ENCODE results near the gene XG. TPM values are rescaled to one million over a fixed set of nuclear protein-coding genes. Genes with fewer than 3 reads are reported as not detected.
"Not testable (repeated sequence)": the region's sequence is repeated elsewhere in the genome, so short reads cannot be mapped to it uniquely, and the experiment has no call there.

The XG gene
- total RNA-seq, result not detected in 2 replicates

DNA sequence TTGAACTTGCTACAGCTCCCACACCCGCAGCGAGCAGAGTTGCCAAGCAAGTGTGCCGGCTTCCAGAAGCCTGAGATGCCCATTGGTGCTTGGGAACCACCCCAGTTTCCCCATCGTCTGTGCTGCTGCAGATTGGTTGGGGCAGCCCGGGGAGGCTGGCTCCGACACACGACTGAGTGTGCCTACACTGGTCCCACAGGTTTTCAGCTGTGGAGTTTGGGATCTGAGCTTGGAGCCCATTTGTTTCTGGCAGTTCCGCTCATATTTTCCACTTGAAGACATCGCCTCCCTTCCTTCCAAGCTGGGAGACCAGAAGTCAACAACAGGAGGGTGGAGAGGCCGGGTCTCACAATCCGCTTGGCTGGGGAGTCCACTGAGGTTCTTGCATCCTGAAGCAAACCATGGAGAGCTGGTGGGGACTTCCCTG is at the start of gene XG:
Gene XG (plus strand): TSS at position 167 of the 427 bp plus-strand sequence. CDS start 235 bp downstream, at position 402.
- POLR2A ChIA-PET; H3K4me1 Mint-ChIP-seq; DNase-seq; H3K4me3 Mint-ChIP-seq; intact Hi-C loops (cut with micrococcal nuclease); ATAC-seq (ENCODE audit: low read depth); CTCF ChIA-PET; H3K9me3 Mint-ChIP-seq; H3K27ac Mint-ChIP-seq; H3K27me3 Mint-ChIP-seq; H3K36me3 Mint-ChIP-seq (ENCODE audit: low read depth): not testable (repeated sequence)

GRCh38 chrX:2703991-2704369 is 47.9 kb upstream of the XG start:
- ChIA-PET CTCF (no interaction called here), POLR2A (no interaction called here)
- Mint-ChIP-seq H3K9me3 (no peaks in the 10 kb centered on the region), H3K4me3 (no peak overlapping the region), H3K27me3 (no peaks in the 10 kb centered on the region), H3K36me3 (ENCODE audit: low read depth) (peaks cover 14% of the 10 kb centered on the region), H3K27ac (no peak overlapping the region), H3K4me1 (peaks cover 82% of the 10 kb centered on the region)
- ATAC-seq (ENCODE audit: low read depth), result no peak
- no peak for DNase-seq
- TF ChIP-seq CTCF (IDR thresholded peaks at IDR 0.05), result no peak
- intact Hi-C loops (cut with micrococcal nuclease), result no loop called here

- peaks cover 11% of the 10 kb centered on the region for H3K36me3 Mint-ChIP-seq (ENCODE audit: low read depth)
- H3K4me3 Mint-ChIP-seq, result no peak overlapping the region
- intact Hi-C loops (cut with micrococcal nuclease), result loop anchor here (5.0 kb wide), 2 partner anchors 48 to 107 kb away; no protein-coding TSS in a partner anchor
- H3K4me1 Mint-ChIP-seq, result peaks cover 85% of the 10 kb centered on the region
- H3K27ac Mint-ChIP-seq, result no peak overlapping the region
- DNase-seq (no peak), ATAC-seq (ENCODE audit: low read depth) (no peak)
- no peaks in the 10 kb centered on the region for H3K27me3 Mint-ChIP-seq
- no peak for TF ChIP-seq CTCF (IDR thresholded peaks at IDR 0.05)
- POLR2A ChIA-PET, result no interaction called here
- CTCF ChIA-PET, result no interaction called here
- no peaks in the 10 kb centered on the region for H3K9me3 Mint-ChIP-seq
Measured at GRCh38 chrX:2705046-2705832, 46.6 kb upstream of the XG start.

DNA sequence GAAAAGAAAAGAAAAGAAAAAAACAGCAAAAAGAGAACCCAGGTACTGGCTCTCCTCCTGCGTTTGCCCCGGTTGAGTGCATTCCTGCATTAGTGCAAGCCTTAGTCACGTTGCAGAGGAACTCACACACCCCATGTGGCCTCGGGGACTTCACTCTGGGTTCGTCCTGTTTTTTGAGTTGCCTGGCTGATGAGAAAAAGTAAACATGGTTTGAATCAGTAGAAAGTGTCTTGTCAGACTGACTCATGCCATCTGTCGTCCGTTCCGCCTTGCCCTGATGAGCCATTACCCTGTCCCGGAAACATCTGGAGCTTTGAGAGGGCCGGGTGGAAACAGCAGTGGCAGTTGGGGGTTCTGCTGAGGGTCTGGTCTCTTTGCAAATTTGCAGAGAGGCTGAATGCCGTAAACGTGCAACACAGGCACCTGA is 44.5 kb upstream of the XG start:
- no peak for TF ChIP-seq CTCF (IDR thresholded peaks at IDR 0.05)
- peaks cover 10% of the 10 kb centered on the region for H3K36me3 Mint-ChIP-seq (ENCODE audit: low read depth)
- H3K27me3 Mint-ChIP-seq, result no peaks in the 10 kb centered on the region
- no peaks in the 10 kb centered on the region for H3K9me3 Mint-ChIP-seq
- peak; percentile 90 for ATAC-seq (ENCODE audit: low read depth)
- ChIA-PET CTCF (no interaction called here), POLR2A (no interaction called here)
- H3K4me1 Mint-ChIP-seq, result peaks cover 71% of the 10 kb centered on the region
- intact Hi-C loops (cut with micrococcal nuclease), result loop anchor here (1.0 to 5.0 kb wide), 5 partner anchors 11 to 105 kb away; partner anchors contain the start of gene CD99
- DNase-seq, result peak; percentile 51
- H3K27ac Mint-ChIP-seq, result peak overlapping the region; percentile 93
- peak overlapping the region; percentile 69 for H3K4me3 Mint-ChIP-seq

DNA sequence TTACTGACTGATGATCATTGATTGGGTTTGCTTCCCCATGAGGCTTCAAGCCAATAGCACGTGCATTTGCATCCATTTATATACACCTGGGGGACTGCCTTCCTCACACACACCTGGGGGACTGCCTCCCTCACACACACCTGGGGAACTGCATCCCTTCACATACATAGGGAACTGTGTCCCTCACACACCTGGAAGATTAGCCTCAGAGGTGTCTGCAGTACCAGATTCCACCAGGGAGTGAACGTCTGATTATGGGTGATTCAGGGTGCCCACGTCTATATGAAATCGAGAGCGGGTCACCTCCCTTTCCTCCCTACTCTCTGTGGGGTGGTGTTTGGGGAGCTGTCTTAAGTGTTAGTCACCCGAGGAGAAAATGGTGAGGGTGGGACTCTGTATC is 43.8 kb upstream of the XG start:
- intact Hi-C loops (cut with micrococcal nuclease), result loop anchor here (5.0 kb wide), 2 partner anchors 51 to 104 kb away; no protein-coding TSS in a partner anchor
- TF ChIP-seq CTCF (IDR thresholded peaks at IDR 0.05), result no peak
- ChIA-PET POLR2A (no interaction called here), CTCF (no interaction called here)
- Mint-ChIP-seq H3K4me3 (peak overlapping the region; percentile 69), H3K9me3 (no peaks in the 10 kb centered on the region), H3K27ac (peak overlapping the region; percentile 93), H3K36me3 (ENCODE audit: low read depth) (peaks cover 10% of the 10 kb centered on the region), H3K27me3 (no peaks in the 10 kb centered on the region), H3K4me1 (peaks cover 65% of the 10 kb centered on the region)
- ATAC-seq (ENCODE audit: low read depth), result no peak
- no peak for DNase-seq

Measured in activated B cell treated with CpG ODN at 0.5 μM for 24 hours (primary cell).